Stimulated activated CD8-positive, alpha-beta memory T cell treated with anti-CD3 and anti-CD28 coated beads, Interleukin-7, amount 100 ng/mL, for 1 hour (primary cell): ENCODE data around the gene PFKL.

Experiments used
- DNase-seq, 2 donors: peaks; one replicate each; pipeline ENCODE4 v3.0.0-alpha.2; 2020; ENCODE audit warnings: low read depth in 2 of 2

The PFKL gene

DNA sequence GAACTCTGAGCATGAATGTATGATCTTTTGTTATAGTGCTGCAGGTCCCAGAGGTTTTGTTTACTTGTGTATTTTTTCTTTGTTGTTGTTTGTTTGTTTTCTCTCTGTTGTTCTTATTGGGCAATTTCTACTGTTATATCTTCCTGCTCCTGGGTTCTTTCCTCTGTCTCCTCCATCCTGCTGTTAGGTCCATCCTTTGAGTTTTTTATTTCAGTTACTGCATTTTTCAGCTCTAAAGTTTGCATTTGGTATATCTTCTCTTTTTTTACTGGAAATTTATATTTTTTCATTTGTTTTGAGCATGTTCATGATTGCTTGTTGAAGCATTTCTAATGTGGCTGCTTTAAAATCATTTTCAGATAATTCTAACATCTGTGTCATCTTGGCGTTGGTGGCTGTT, 63.4 kb downstream of the PFKL start:
- no peak for DNase-seq

DNA sequence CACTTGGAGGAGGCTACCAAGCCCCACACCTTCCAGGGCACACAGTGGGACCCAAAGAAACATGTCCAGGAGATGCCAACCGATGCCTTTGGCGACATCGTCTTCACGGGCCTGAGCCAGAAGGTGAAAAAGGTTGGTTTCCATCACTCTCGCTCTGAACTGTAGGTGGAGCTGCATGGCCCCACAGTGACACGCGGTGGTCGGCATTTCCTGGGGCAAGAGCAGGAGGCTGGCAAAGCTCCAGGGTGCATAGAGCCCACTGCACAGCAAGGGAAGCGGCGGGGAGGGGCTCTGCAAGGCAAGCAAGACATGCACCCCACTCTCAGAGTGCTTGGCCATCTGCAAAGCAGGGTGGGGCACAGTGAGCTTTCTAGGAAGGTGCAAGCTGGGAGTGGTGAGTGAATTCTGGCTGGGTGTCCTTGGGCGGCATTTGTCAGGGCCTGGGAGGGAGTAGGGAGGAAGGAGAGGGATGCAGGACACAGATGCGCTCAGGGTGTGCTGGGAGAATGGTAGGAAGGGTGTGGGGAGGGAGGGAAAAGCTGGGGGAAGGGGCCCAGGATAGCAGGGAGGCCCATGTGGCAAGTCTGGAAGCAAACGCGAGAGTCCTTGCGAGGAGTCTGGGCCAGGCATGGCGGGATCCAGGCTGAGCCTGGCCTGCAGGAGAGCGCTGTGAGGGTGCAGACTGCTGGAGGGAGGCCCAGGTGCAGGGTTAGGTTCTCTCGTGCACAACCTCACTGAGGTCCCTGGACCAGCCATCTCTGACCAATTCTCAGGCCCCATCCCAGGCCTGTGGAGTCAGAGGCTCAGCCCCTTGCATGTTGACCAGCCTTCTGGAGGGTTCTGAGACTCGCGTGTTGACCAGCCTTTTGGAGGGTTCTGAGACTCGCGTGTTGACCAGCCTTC, 64.5 kb downstream of the PFKL start:
- no peak for DNase-seq

DNA sequence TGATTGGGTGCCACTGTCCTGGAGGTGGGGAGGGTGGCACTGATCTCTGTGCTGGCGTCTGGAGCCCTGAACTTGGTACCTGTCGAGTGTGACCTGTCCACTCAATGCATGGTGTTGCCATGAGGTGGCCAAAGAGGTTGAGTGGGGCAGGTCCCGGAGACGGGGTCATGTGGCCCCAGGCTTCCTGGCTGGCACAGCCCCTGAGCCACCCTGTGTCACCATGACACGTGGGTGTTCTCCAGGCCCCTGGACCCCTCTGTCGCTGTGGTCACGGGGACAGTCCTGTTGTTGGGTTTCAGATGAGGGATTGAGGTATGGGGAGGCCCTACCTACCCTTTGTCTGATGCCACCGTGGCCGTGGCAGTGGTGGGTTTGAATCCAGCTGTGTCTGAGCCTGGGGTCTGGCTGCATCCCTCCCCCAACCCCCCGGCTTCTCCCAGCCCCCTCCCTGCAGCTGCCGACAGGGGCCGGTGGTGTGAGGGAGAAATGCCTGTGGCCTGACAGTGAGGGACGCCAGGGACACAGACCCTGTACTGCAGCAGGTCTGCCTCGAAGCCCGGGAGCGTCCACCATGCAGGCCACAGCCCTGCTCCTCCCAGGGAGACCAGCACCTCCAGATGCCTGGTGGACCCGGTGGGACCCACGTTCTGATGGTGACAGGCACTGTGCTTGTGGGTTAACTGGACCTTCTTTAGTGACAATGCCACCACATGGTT, 65.6 kb downstream of the PFKL start:
- no peak for DNase-seq

DNA sequence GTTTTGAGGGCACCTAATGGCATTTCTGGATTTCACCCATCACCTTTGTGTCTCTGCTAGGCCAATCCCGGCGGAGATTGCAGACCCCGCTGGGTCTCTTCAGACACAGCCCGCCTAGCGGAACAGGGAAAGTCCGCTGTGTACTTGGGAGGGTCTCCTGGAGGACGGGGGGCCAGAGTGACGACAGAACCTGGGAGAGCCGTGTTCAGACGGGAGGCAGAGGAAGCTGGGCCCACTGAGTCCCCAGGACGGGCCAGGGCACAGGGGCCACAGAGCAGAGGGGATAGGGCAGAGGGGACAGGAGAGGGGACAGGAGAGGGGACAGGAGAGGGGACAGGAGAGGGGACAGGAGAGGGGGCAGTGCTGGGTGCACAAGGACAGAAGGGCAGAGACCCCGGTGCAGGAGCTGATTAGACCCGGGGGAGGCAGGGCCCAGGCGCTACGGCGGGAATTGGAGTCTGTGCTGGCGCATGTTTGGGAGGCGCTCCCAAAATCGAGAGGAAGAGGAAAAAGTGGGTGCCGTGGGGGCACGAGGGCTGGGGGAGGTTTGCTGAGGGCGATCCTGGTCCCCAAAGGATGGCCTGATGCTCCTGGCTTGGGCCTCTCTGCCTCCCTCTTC, 66.2 kb downstream of the PFKL start:
- no peak for DNase-seq

DNA sequence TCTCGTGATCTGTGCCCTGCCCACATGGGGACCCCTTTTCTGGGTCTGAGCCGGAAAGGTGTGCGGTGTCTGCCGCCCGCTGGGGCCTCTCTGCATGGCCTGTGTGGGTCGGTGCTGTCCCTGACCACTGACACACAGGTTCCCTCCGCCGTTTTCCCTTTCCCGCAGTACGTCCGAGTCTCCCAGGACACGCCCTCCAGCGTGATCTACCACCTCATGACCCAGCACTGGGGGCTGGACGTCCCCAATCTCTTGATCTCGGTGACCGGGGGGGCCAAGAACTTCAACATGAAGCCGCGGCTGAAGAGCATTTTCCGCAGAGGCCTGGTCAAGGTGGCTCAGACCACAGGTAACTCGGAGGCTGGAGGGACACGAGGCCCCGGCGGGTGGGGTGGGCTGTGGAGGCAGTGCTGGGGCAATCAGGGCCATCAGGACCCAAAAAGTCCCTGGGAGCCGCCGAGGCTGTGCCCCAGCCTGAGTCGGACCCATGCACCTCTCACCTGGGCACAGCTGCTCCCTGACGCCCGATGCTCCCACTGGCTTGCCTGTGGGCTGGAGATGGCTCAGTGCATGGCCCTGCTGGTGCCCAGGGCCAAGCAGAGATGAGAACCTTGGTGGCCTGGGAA, 66.8 kb downstream of the PFKL start:
- no peak for DNase-seq

DNA sequence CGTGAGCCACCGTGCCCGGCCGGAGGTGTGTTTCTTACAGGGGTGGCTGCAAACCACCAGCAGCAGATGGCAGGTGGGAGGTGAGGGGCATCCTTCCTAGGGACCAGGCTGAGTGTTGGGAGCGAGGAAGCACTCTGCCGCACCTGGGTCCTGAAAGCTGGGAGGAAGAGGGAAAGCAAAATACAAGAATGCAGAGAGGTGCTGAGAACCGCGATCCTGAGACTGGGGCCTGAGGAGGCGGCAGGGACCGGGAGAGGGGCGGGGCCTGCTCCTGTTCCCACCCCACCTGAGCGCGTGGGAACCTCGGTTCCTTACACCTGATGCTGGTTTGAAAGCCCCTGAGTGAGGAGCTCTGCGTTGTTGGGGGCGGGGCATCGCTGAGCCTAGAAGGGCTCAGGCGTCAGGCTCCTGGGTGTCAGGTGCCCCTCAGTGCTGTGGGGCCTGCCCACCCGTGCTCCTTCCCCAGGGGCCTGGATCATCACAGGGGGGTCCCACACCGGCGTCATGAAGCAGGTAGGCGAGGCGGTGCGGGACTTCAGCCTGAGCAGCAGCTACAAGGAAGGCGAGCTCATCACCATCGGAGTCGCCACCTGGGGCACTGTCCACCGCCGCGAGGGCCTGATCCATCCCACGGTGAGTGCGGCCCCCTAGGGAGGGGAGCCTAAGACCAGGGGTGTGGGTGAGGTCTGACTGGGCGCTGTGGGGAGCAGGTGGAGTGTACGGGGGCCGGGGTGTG, 69.0 kb downstream of the PFKL start:
- no peak for DNase-seq

DNA sequence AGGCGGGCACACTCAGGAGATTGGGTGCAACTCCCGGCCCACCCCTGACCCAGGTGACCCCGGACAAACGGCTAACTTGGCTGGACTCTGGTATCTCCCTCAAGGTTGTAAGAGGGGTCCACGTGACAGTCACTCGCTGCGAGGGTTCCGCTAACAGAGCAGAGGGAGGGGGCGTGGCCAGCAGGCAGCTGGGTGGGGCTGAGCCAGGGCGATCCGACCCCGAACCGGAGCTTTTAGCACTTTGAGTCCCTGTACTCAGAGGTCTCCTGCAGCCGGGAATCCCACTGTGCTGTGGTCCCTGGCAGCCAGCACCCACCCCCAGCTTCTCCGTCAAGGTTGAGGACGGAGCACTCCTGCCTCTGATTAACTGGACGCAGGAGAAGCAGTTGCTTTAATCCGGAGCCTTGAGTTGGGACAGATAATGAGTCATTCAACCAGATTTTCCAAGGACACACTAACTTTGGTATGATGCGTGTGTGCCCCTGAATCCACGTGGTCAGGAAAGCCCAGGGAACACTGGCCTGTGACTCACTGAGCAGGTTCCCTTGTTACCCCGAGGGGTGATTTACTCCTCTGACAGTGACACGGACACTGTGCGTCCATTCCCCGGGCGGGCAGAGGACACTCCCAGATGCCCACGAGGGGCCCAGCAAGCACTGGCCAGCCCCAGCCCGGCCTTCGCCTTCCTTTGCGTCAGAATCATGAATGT, 70.3 kb downstream of the PFKL start:
- DNase-seq, result no peak

GRCh38 chr21:44370786-44371410, 71.0 kb downstream of the PFKL start:
- no peak for DNase-seq

GRCh38 chr21:44371596-44371995, 71.7 kb downstream of the PFKL start:
- DNase-seq, result no peak

GRCh38 chr21:44372616-44373015, 72.8 kb downstream of the PFKL start:
- no peak for DNase-seq

DNA sequence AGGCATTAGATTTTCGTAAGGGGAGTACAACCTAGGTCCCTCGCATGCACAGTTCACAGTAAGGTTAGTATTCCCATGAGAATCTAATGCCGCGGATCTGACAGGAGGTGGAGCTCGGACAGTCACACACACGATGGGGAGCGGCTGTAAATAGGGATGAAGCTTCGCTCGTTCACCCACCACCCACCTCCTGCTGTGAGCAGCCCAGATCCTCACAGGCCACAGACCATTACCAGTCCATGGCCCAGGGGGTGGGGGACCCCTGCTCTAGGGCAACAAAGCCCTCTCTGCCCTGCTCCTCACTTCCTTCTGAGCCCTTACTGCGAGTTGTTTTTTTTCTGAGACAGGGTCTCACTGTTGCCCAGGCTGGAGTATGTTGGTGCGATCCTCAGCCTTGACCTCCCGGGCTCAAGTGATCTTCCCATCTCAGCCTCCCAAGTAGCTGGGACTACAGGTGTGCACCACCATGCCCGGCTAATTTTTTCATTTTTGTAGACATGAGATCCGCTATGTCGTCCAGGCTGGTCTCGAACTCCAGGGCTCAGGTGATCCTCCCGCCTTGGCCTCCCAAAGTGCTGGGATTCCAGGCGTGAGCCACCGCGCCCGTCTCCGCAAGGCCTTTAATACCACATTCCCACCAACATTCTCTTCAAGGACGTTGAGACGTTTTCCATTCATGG, 74.9 kb downstream of the PFKL start:
- no peak for DNase-seq

DNA sequence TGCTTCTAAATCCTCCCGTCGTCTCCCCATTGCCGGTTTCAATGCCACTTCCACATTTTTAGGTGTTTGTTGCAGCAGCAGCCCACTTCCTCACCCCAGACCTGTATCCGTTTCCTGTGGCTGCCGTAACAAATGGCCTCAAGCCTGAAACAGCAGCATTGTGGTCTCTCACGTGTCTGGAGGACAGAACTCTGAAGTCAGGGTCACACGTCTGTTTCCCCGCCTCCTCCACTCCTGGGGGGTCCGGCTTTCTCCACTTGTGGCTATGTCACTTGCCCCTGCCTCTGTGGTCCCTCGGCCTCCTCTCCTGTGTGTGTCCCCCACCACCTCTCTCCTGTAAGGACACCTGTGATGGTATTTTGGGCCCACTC, 75.4 kb downstream of the PFKL start:
- DNase-seq, result no peak

DNA sequence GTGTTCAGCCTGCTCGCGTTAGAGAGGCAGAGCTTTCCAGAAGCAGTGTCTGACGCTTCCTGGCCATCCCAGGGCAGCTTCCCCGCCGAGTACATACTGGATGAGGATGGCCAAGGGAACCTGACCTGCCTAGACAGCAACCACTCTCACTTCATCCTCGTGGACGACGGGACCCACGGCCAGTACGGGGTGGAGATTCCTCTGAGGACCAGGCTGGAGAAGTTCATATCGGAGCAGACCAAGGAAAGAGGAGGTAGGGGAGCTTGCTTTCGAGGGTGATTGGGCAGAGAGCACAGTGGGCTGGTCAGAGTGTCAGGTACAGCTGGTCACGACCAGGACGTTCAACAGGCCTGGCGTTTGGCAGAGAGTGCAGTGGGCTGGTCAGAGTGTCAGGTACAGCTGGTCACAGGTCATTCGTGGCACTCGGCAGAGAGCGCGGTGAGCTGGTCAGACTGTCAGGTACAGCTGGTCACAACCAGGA, 75.9 kb downstream of the PFKL start:
- DNase-seq, result no peak

GRCh38 chr21:44376606-44377005, 76.8 kb downstream of the PFKL start:
- no peak for DNase-seq
